ENCODE measurements around the gene MND1. TPM values are rescaled to one million over a fixed set of nuclear protein-coding genes. Genes with fewer than 3 reads are reported as not detected.

Gene MND1
- total RNA-seq, 1 donor from 2014 or later = 9.7 TPM

DNA sequence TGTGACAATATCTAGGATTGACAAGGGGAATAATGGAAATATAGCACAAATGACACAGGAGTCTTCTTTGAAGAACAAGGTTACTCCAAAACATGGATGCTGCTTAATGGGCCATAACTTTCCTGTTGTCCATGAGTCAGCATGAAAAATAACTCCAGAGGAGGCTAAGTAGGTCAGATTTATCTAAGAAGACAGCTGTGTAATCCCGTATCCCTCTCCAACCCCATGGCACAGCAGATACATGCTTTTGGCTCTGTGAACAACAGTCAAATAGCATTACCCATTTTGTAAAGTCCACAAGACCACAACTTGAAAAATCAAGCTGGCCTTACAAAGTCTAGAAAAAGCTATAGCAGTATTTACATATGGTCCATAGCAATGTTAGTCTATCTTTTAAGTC lies 119.6 kb downstream of the MND1 start:
- Mint-ChIP-seq H3K9me3 (ENCODE audit: low read depth) (no peaks in the 10 kb centered on the region), H3K36me3 (ENCODE audit: insufficient read depth) (no peaks in the 10 kb centered on the region), H3K4me3 (ENCODE audit: low read depth) (no peak overlapping the region), H3K27ac (no peak overlapping the region), H3K27me3 (peaks cover 26% of the 10 kb centered on the region), H3K4me1 (ENCODE audit: low read depth) (peaks cover 9% of the 10 kb centered on the region)
- TF ChIP-seq, protein P1, sequence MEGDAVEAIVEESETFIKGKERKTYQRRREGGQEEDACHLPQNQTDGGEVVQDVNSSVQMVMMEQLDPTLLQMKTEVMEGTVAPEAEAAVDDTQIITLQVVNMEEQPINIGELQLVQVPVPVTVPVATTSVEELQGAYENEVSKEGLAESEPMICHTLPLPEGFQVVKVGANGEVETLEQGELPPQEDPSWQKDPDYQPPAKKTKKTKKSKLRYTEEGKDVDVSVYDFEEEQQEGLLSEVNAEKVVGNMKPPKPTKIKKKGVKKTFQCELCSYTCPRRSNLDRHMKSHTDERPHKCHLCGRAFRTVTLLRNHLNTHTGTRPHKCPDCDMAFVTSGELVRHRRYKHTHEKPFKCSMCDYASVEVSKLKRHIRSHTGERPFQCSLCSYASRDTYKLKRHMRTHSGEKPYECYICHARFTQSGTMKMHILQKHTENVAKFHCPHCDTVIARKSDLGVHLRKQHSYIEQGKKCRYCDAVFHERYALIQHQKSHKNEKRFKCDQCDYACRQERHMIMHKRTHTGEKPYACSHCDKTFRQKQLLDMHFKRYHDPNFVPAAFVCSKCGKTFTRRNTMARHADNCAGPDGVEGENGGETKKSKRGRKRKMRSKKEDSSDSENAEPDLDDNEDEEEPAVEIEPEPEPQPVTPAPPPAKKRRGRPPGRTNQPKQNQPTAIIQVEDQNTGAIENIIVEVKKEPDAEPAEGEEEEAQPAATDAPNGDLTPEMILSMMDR (IDR thresholded peaks at IDR 0.05; ENCODE audit: unreplicated experiment) = no peak
- DNase-seq (ENCODE audit: low spot score, unreplicated experiment) = no peak

Other genes with a start within 250 kb of the MND1 start
- 52.5 and 59.6 TPM in 2 replicates for gene TRIM2, start 140.2 kb upstream of the MND1 start, total RNA-seq
- 18.1 and 18.9 TPM in 2 replicates for gene TMEM131L, start 121.7 kb downstream of the MND1 start, total RNA-seq

Measured in progenitor cell of endocrine pancreas (in vitro differentiated cells).